Testis (tissue), 2 donors: Measurements from ENCODE around the gene MACROD2.

Experiments
- CTCF ChIP-seq, 3 experiments: fragments of 450-650 bp in 2 of 3; fragments of 200-600 bp in 1 of 3; sonication (generic) in 1 of 3; IDR thresholded peaks; one replicate each; pipeline ENCODE4 v1.5.1; 2016 to 2019; ENCODE audit warnings: antibody characterized with exemption in 3 of 3, mild to moderate bottlenecking in 2 of 3, moderate library complexity in 1 of 3
- POLR2A ChIP-seq: fragments of 450-650 bp; IDR thresholded peaks from one replicate; pipeline ENCODE4 v1.6.1; 2017; ENCODE audit warnings: antibody characterized with exemption, mild to moderate bottlenecking, moderate library complexity

- TF ChIP-seq CTCF (IDR thresholded peaks at IDR 0.05) (no peak), POLR2A (no peak)
Observed at GRCh38 chr20:15840636-15841301, 1845.5 kb downstream of the MACROD2 start.
